Osteoblast (primary cell): ENCODE results near the gene RAMP2. TPM values are rescaled to one million over a fixed set of nuclear protein-coding genes. Genes with fewer than 3 reads are reported as not detected.
A peak's percentile ranks its signal among the peaks of the same experiment; 100 is the strongest.
"Not testable (repeated sequence)": the region's sequence is repeated elsewhere in the genome, so short reads cannot be mapped to it uniquely, and the experiment has no call there.

ENCODE experiments used
- DNase-seq: peaks from one replicate; pipeline ENCODE4 v3.0.0; 2011; ENCODE audit warnings: low spot score, mixed read lengths; ENCODE audit not compliant: insufficient read length; ENCODE audit errors: missing footprints
- H2AFZ ChIP-seq: 2 replicates; pipeline ENCODE4 v1.6.0; 2011; ENCODE audit warnings: mild to moderate bottlenecking, low read length
- H3K27ac ChIP-seq: 2 replicates; pipeline ENCODE4 v1.5.1; 2011; ENCODE audit warnings: mild to moderate bottlenecking, low read depth, low read length, moderate library complexity
- H3K27me3 ChIP-seq: 2 replicates; pipeline ENCODE4 v1.6.0; 2012; ENCODE audit warnings: mild to moderate bottlenecking, control low read depth, inconsistent platforms, low read length, moderate library complexity; ENCODE audit not compliant: insufficient read depth
- H3K36me3 ChIP-seq: 2 replicates; pipeline ENCODE4 v1.5.1; 2011; ENCODE audit warnings: mild to moderate bottlenecking, low read length, control low read depth, moderate library complexity; ENCODE audit not compliant: insufficient read depth
- H3K4me1 ChIP-seq: 2 replicates; pipeline ENCODE4 v1.5.1; 2011; ENCODE audit warnings: mild to moderate bottlenecking, low read length, control low read depth, moderate library complexity; ENCODE audit not compliant: insufficient read depth
- H3K4me2 ChIP-seq: 2 replicates; pipeline ENCODE4 v1.6.0; 2011; ENCODE audit warnings: mild to moderate bottlenecking, low read length; ENCODE audit not compliant: insufficient read depth
- H3K4me3 ChIP-seq: fragments of 200-600 bp; sonication (generic); 3 replicates; pipeline ENCODE4 v1.5.1; 2012; ENCODE audit warnings: mild to moderate bottlenecking, low read length, inconsistent platforms; ENCODE audit not compliant: insufficient read depth
- H3K79me2 ChIP-seq: 2 replicates; pipeline ENCODE4 v1.6.0; 2012; ENCODE audit warnings: mild to moderate bottlenecking, low read length, control low read depth, inconsistent platforms; ENCODE audit not compliant: insufficient read depth
- H3K9me3 ChIP-seq: 2 replicates; pipeline ENCODE4 v1.5.1; 2011; ENCODE audit warnings: low read depth, low read length, control low read depth
- H4K20me1 ChIP-seq: 2 replicates; pipeline ENCODE4 v1.6.0; 2012; ENCODE audit warnings: mild to moderate bottlenecking, low read length, control low read depth; ENCODE audit not compliant: insufficient read depth
- CTCF ChIP-seq: IDR thresholded peaks from 2 replicates; pipeline ENCODE4 v1.5.1; 2011; ENCODE audit warnings: mild to moderate bottlenecking, low read depth, low read length, moderate library complexity; ENCODE audit errors: extremely low read depth
- total RNA-seq: library from RNA; depleted of rRNA; stranded (reverse); fragments of >200 nt; gene quantifications from 2 replicates; pipeline ENCODE4 v1.2.3, GENCODE V29; 2012

Gene RAMP2
- total RNA-seq, 1 donor, result not detected

- Histone ChIP-seq H3K79me2 (no peaks in the 10 kb centered on the region), H3K4me2 (peak overlapping the region; percentile 68), H3K4me3 (peak overlapping the region; percentile 54), H3K27me3 (peaks cover 44% of the 10 kb centered on the region), H3K27ac (no peak overlapping the region), H3K4me1 (no peaks in the 10 kb centered on the region), H2AFZ (no peak overlapping the region), H3K9me3 (no peaks in the 10 kb centered on the region), H3K36me3 (no peaks in the 10 kb centered on the region), H4K20me1 (no peaks in the 10 kb centered on the region)
- TF ChIP-seq CTCF, result no peak
- DNase-seq, result no peak
Observed at GRCh38 chr17:42761638-42762037, 611 bp downstream of the RAMP2 start.

- no peaks in the 10 kb centered on the region for H3K36me3 ChIP-seq
- peaks cover 13% of the 10 kb centered on the region for H3K27me3 ChIP-seq
- no peak overlapping the region for H3K4me3 ChIP-seq
- no peaks in the 10 kb centered on the region for H3K79me2 ChIP-seq
- H3K27ac ChIP-seq, result no peak overlapping the region
- H4K20me1 ChIP-seq, result no peaks in the 10 kb centered on the region
- no peak overlapping the region for H2AFZ ChIP-seq
- H3K4me2 ChIP-seq, result no peak overlapping the region
- no peaks in the 10 kb centered on the region for H3K4me1 ChIP-seq
- no peak for DNase-seq
- no peak for TF ChIP-seq CTCF
- no peaks in the 10 kb centered on the region for H3K9me3 ChIP-seq
Observed at GRCh38 chr17:42766124-42766523, 5.1 kb downstream of the RAMP2 start.

- no peaks in the 10 kb centered on the region for H3K4me1 ChIP-seq
- DNase-seq, result no peak
- H3K9me3 ChIP-seq, result no peaks in the 10 kb centered on the region
- no peak overlapping the region for H2AFZ ChIP-seq
- H3K4me3 ChIP-seq, result no peak overlapping the region
- no peaks in the 10 kb centered on the region for H3K27me3 ChIP-seq
- H3K4me2 ChIP-seq, result no peak overlapping the region
- no peaks in the 10 kb centered on the region for H4K20me1 ChIP-seq
- H3K27ac ChIP-seq, result no peak overlapping the region
- no peaks in the 10 kb centered on the region for H3K79me2 ChIP-seq
- no peaks in the 10 kb centered on the region for H3K36me3 ChIP-seq
- no peak for TF ChIP-seq CTCF
Observed at GRCh38 chr17:42767512-42767911, 6.5 kb downstream of the RAMP2 start.

- not testable (repeated sequence) for H3K9me3 ChIP-seq, H3K36me3 ChIP-seq, H3K27me3 ChIP-seq, H4K20me1 ChIP-seq, H2AFZ ChIP-seq, H3K4me3 ChIP-seq, H3K4me1 ChIP-seq, H3K4me2 ChIP-seq, DNase-seq, H3K27ac ChIP-seq, H3K79me2 ChIP-seq
Observed at GRCh38 chr17:42768006-42768405, 7.0 kb downstream of the RAMP2 start.

GRCh38 chr17:42769964-42770363, 8.9 kb downstream of the RAMP2 start:
- not testable (repeated sequence) for H3K27ac ChIP-seq, H4K20me1 ChIP-seq, DNase-seq, H3K27me3 ChIP-seq, H3K79me2 ChIP-seq, H3K36me3 ChIP-seq, H3K4me3 ChIP-seq, H3K4me2 ChIP-seq, H2AFZ ChIP-seq, H3K9me3 ChIP-seq
- peaks cover 16% of the 10 kb centered on the region for H3K4me1 ChIP-seq
